K562 (cell line): ENCODE results near the gene CECR2. TPM values are rescaled to one million over a fixed set of nuclear protein-coding genes. Genes with fewer than 3 reads are reported as not detected.

Source experiments
- ATAC-seq: fragments of 200-7000 bp; cut with Tn5 transposase; 3 replicates; pipeline ENCODE4 v1.9.1; 2020; ENCODE audit warnings: moderate library complexity
- BruUV-seq: library from RNA; stranded (reverse); fragments of 400-500 nt; replicated peaks from 2 replicates; lab custom pipeline; 2021; lab: Mats Ljungman, UMichigan
- CTCF ChIA-PET: fragments of 300-600 bp; formaldehyde crosslinking; extraction: SDS; loops from one replicate; lab custom pipeline; 2021; ENCODE audit warnings: low intra/inter-chr PET ratio; lab: Yijun Ruan, JAX
- POLR2A ChIA-PET: fragments of 300-600, 350-650 bp; sonication (Branson Sonifier 250); formaldehyde crosslinking; extraction: SDS; loops from one replicate; lab custom pipeline; 2021; ENCODE audit warnings: antibody characterized with exemption, inconsistent platforms; lab: Yijun Ruan, JAX
- DNase-seq, 4 experiments: peaks; one replicate each; pipeline versions ENCODE4 v3.0.0 to v3.0.0-alpha.2; 2011 to 2018; ENCODE audit warnings: low spot score in 3 of 4, mixed read lengths in 3 of 4; ENCODE audit errors: extremely low read depth in 1 of 4
- FAIRE-seq: peaks from 2 replicates; lab custom pipeline; 2011; peaks lifted over from hg19 to GRCh38; lab: Jason Lieb, UNC
- H2AFZ ChIP-seq: 2 replicates; pipeline ENCODE4 v1.6.0; 2011; ENCODE audit warnings: low read depth, low read length, control low read depth, inconsistent platforms
- H3K27ac ChIP-seq: fragments of 200-600 bp; 3 replicates; pipeline ENCODE4 v1.8.0; 2011; ENCODE audit warnings: low read depth, mild to moderate bottlenecking, control low read depth, inconsistent platforms, low read length, moderate library complexity, mixed read lengths; ENCODE audit errors: extremely low read depth
- H3K27me3 ChIP-seq, 2 experiments: fragments of 300-600 bp in 1 of 2; 2 replicates in 1 of 2; 3 replicates in 1 of 2; pipeline versions ENCODE4 v1.6.0 to v1.8.0; 2011; ENCODE audit warnings: inconsistent platforms in 2 of 2, low read length in 2 of 2, mild to moderate bottlenecking in 1 of 2, mixed read lengths in 1 of 2, moderate library complexity in 1 of 2; ENCODE audit not compliant: control insufficient read depth in 2 of 2, insufficient read depth in 2 of 2
- H3K36me3 ChIP-seq: fragments of 300-600 bp; 3 replicates; pipeline ENCODE4 v1.8.0; 2011; ENCODE audit warnings: mild to moderate bottlenecking, low read length, inconsistent platforms; ENCODE audit not compliant: control insufficient read depth, insufficient read depth
- H3K4me1 ChIP-seq, 2 experiments: fragments of 200-600 bp in 1 of 2; replicated peaks in 1 of 2; 2 replicates in 1 of 2; 3 replicates in 1 of 2; pipeline versions ENCODE4 v1.5.1 to v1.8.0; 2011; ENCODE audit warnings: inconsistent platforms in 2 of 2, low read length in 2 of 2, mild to moderate bottlenecking in 1 of 2, mixed read lengths in 1 of 2, moderate library complexity in 1 of 2; ENCODE audit not compliant: control insufficient read depth in 2 of 2, insufficient read depth in 2 of 2
- H3K4me2 ChIP-seq: 2 replicates; pipeline ENCODE4 v1.6.1; 2011; ENCODE audit warnings: low read length, control low read depth, inconsistent platforms, mixed read lengths; ENCODE audit not compliant: insufficient read depth
- H3K4me3 ChIP-seq: fragments of 200-600 bp; sonication (generic), shearing (Covaris generic); 2 replicates; pipeline ENCODE4 v1.5.1; 2016; ENCODE audit warnings: control low read depth, inconsistent platforms
- H3K79me2 ChIP-seq: fragments of 200-600 bp; 3 replicates; pipeline ENCODE4 v1.8.0; 2011; ENCODE audit warnings: low read length, inconsistent platforms; ENCODE audit not compliant: control insufficient read depth, insufficient read depth
- H3K9ac ChIP-seq, 2 experiments: 2 replicates each; pipeline versions ENCODE4 v1.6.0 to v1.6.1; 2011; ENCODE audit warnings: low read depth in 2 of 2, low read length in 2 of 2, control low read depth in 1 of 2, inconsistent platforms in 1 of 2, mild to moderate bottlenecking in 1 of 2, mixed read lengths in 1 of 2; ENCODE audit not compliant: insufficient read depth in 1 of 2
- H3K9me1 ChIP-seq: one replicate; pipeline ENCODE4 v1.6.0; 2011; ENCODE audit warnings: inconsistent platforms, mild to moderate bottlenecking, low read length, moderate library complexity; ENCODE audit not compliant: control insufficient read depth, insufficient read depth
- H3K9me3 ChIP-seq: replicated peaks from 2 replicates; pipeline ENCODE4 v1.5.1; 2011; ENCODE audit warnings: low read depth, low read length, inconsistent platforms; ENCODE audit not compliant: control insufficient read depth, insufficient read depth
- H4K20me1 ChIP-seq: replicated peaks from 2 replicates; pipeline ENCODE4 v1.6.1; 2011; ENCODE audit warnings: low read length, inconsistent platforms, mixed read lengths; ENCODE audit not compliant: control insufficient read depth, insufficient read depth
- ATF1 ChIP-seq, 2 experiments: fragments of 450-650 bp in 1 of 2; IDR thresholded peaks; 2 replicates each; pipeline ENCODE4 v1.6.1; 2016; ENCODE audit warnings: missing compliant biosample characterization in 1 of 2, missing genetic modification characterization in 1 of 2
- EGR1 ChIP-seq: fragments of 450-650 bp; conservative IDR thresholded peaks from 2 replicates; pipeline ENCODE4 v1.6.1; 2017; ENCODE audit warnings: mild to moderate bottlenecking
- FOXO4 ChIP-seq: fragments of 450-650 bp; formaldehyde crosslinking; IDR thresholded peaks from 2 replicates; pipeline ENCODE4 v1.4.0; 2020; ENCODE audit warnings: mild to moderate bottlenecking, moderate library complexity
- HMBOX1 ChIP-seq: sonication (generic); IDR thresholded peaks from 2 replicates; pipeline ENCODE4 v1.6.1; 2016
- POLR2H ChIP-seq: IDR thresholded peaks from 2 replicates; pipeline ENCODE4 v1.6.1; 2016; ENCODE audit warnings: missing genetic modification characterization, low read depth, mild to moderate bottlenecking, control low read depth, missing compliant biosample characterization, moderate library complexity
- RBM17 ChIP-seq: fragments of 200-400 bp; formaldehyde crosslinking; IDR thresholded peaks from 2 replicates; pipeline ENCODE4 v1.6.1; 2017; ENCODE audit warnings: low read depth, mild to moderate bottlenecking, low read length, borderline replicate concordance
- TARDBP ChIP-seq: fragments of 450-650 bp; IDR thresholded peaks from 2 replicates; pipeline ENCODE4 v1.6.1; 2016
- YY1 ChIP-seq, 3 experiments: IDR thresholded peaks; 2 replicates each; pipeline ENCODE4 v1.6.1; 2011; ENCODE audit warnings: low read length in 2 of 3, mild to moderate bottlenecking in 2 of 3, moderate library complexity in 2 of 3, borderline replicate concordance in 1 of 3, control low read depth in 1 of 3, low read depth in 1 of 3; ENCODE audit not compliant: insufficient read depth in 3 of 3, insufficient replicate concordance in 2 of 3, control insufficient read depth in 1 of 3, insufficient read length in 1 of 3; ENCODE audit errors: extremely low read depth in 1 of 3
- WGBS: fragments of 100-300 bp; shearing (Covaris generic); methylation state at CpG from one replicate; pipeline ENCODE4 v1.1.6; 2016; ENCODE audit warnings: low coverage, mixed read lengths; ENCODE audit not compliant: insufficient coverage; ENCODE audit errors: missing lambda C conversion rate; 5-methylcytosine and 5-hydroxymethylcytosine counted together
- in situ Hi-C: fragments of 300-500 bp; cut with MboI; formaldehyde crosslinking; loops from 4 replicates; pipeline ENCODE4 v1.15.0; 2018; ENCODE audit warnings: inconsistent platforms, mixed read lengths
- intact Hi-C: fragments of 100-400 bp; cut with micrococcal nuclease; formaldehyde crosslinking; loops from 2 replicates; pipeline ENCODE4 v1.14.2; 2022
- polyA plus RNA-seq, 8 experiments: library from polyadenylated mRNA; depleted of rRNA in 4 of 8; stranded (reverse) in 5 of 8; unstranded in 3 of 8; fragments of >200 nt; fragmentation: Nextera tagmentation in 2 of 8; fragmentation: Illumina TruSeq in 1 of 8; extraction: Ambion mirVana in 2 of 8; extraction: Trizol in 1 of 8; gene quantifications; 2 replicates each; pipeline versions ENCODE4 v1.2.1 to v1.2.3, GENCODE V29; 2011 to 2014; ENCODE audit warnings: inconsistent platforms in 1 of 8, missing spikeins in 1 of 8
- total RNA-seq, 7 experiments: library from RNA; depleted of rRNA in 6 of 7; stranded (reverse); fragments of >200 nt in 6 of 7; fragmentation: Illumina TruSeq in 2 of 7; extraction: Trizol in 2 of 7; gene quantifications; 2 replicates each; pipeline versions ENCODE4 v1.2.1 to v1.2.3, GENCODE V29; 2011 to 2021; ENCODE audit warnings: low replicate concordance in 1 of 7
- TF ChIP-seq, protein P1 (sequence below): fragments of 450-650 bp; IDR thresholded peaks from 2 replicates; pipeline ENCODE4 v1.6.1; 2016; ENCODE audit warnings: mild to moderate bottlenecking
- TF ChIP-seq, protein P2 (sequence below): fragments of 450-650 bp; IDR thresholded peaks from 2 replicates; pipeline ENCODE4 v1.6.1; 2016
- TF ChIP-seq, protein P3 (sequence below): fragments of 250-450 bp; sonication (Bioruptor Pico); IDR thresholded peaks from 2 replicates; pipeline ENCODE4 v1.6.1; 2021; ENCODE audit warnings: mild to moderate bottlenecking

The CECR2 gene
- total and polyA plus RNA-seq, 9 of the 15 experiments (the other 6 are each of a cell fraction or from before 2014, with no cell fraction given): 0.01 to 1.00 (median 0.27) TPM

- ATAC-seq: peak; percentile 49
- Histone ChIP-seq H3K27ac (no peak overlapping the region), H3K36me3 (no peaks in the 10 kb centered on the region), H4K20me1 (no peaks in the 10 kb centered on the region), H3K4me2 (no peak overlapping the region), H3K4me1 (peaks cover 0 to 6% of the 10 kb centered on the region in 2 experiments; a peak in 2 of 5 replicates), H3K9me3 (no peaks in the 10 kb centered on the region), H3K79me2 (no peaks in the 10 kb centered on the region), H3K27me3 (peaks cover 10 to 16% of the 10 kb centered on the region in 2 experiments; a peak in 4 of 5 replicates), H3K9ac (no peak overlapping the region), H2AFZ (no peak overlapping the region), H3K9me1 (no peaks in the 10 kb centered on the region), H3K4me3 (no peak overlapping the region)
- FAIRE-seq: no peak
- no peak for DNase-seq
- CTCF ChIA-PET: no interaction called here
- in situ Hi-C loops: no loop called here
- POLR2A ChIA-PET: interaction anchor here (1.0 to 1.5 kb wide), 2 partner anchors 12 to 17 kb away, joined by 3 to 5 read pairs; no protein-coding TSS in a partner anchor
- TF ChIP-seq EGR1: peak; percentile 36; the same call in 1 of the 2 replicates
- TF ChIP-seq YY1 (IDR thresholded peaks at IDR 0.05; ENCODE audit: borderline replicate concordance in 1 of 3, control insufficient read depth in 1 of 3, extremely low read depth in 1 of 3, insufficient read depth in 3 of 3, insufficient read length in 1 of 3, insufficient replicate concordance in 2 of 3, low read depth in 1 of 3, low read length in 2 of 3): peak in 1 of 3 experiments; percentile 39
- TF ChIP-seq FOXO4 (CRISPR knock-in tag): no peak
- TF ChIP-seq, protein P1, sequence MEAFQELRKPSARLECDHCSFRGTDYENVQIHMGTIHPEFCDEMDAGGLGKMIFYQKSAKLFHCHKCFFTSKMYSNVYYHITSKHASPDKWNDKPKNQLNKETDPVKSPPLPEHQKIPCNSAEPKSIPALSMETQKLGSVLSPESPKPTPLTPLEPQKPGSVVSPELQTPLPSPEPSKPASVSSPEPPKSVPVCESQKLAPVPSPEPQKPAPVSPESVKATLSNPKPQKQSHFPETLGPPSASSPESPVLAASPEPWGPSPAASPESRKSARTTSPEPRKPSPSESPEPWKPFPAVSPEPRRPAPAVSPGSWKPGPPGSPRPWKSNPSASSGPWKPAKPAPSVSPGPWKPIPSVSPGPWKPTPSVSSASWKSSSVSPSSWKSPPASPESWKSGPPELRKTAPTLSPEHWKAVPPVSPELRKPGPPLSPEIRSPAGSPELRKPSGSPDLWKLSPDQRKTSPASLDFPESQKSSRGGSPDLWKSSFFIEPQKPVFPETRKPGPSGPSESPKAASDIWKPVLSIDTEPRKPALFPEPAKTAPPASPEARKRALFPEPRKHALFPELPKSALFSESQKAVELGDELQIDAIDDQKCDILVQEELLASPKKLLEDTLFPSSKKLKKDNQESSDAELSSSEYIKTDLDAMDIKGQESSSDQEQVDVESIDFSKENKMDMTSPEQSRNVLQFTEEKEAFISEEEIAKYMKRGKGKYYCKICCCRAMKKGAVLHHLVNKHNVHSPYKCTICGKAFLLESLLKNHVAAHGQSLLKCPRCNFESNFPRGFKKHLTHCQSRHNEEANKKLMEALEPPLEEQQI: no peak
- TF ChIP-seq, protein P2, sequence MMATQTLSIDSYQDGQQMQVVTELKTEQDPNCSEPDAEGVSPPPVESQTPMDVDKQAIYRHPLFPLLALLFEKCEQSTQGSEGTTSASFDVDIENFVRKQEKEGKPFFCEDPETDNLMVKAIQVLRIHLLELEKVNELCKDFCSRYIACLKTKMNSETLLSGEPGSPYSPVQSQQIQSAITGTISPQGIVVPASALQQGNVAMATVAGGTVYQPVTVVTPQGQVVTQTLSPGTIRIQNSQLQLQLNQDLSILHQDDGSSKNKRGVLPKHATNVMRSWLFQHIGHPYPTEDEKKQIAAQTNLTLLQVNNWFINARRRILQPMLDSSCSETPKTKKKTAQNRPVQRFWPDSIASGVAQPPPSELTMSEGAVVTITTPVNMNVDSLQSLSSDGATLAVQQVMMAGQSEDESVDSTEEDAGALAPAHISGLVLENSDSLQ: peak; percentile 37; the same call in 1 of the 2 replicates
- no peak for TF ChIP-seq POLR2H (tag)
- TF ChIP-seq ATF1 (CRISPR knock-in tag; IDR thresholded peaks at IDR 0.05): no peak
- peak; percentile 74 for TF ChIP-seq ATF1 (tag; IDR thresholded peaks at IDR 0.05)
- no peak for TF ChIP-seq RBM17
- TF ChIP-seq, protein P3, sequence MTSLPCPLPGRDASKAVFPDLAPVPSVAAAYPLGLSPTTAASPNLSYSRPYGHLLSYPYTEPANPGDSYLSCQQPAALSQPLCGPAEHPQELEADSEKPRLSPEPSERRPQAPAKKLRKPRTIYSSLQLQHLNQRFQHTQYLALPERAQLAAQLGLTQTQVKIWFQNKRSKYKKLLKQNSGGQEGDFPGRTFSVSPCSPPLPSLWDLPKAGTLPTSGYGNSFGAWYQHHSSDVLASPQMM (CRISPR knock-in tag): no peak
- no peak for TF ChIP-seq TARDBP
- TF ChIP-seq HMBOX1: no peak
- no TSS peak for BruUV-seq
- intact Hi-C loops: no loop called here
- WGBS: 1% methylated on average over 27 of the region's 27 CpGs
Observed at GRCh38 chr22:17418890-17419324, 49.6 kb downstream of the CECR2 start.
